IPS-18c (cell line): ENCODE measurements around the gene RPP21.

Experiments used
- H3K4me3 ChIP-seq: 2 replicates; pipeline ENCODE4 v1.7.0; 2013; ENCODE audit warnings: low read depth, mild to moderate bottlenecking, low read length, moderate library complexity; ENCODE audit not compliant: insufficient read depth
- H3K9me3 ChIP-seq: one replicate; pipeline ENCODE4 v1.6.1; 2013; ENCODE audit warnings: mild to moderate bottlenecking, low read length, moderate library complexity; ENCODE audit not compliant: control insufficient read depth, insufficient read depth

RPP21 gene

GRCh38 chr6:30344868-30345671, at the start of gene RPP21:
RPP21 (plus strand) TSS chr6:30345156; CDS start chr6:30345172, 16 bp downstream.
- Histone ChIP-seq H3K4me3 (peak within 1 kb of the TSS; percentile 91), H3K9me3 (no peaks in the 10 kb centered on the region)

GRCh38 chr6:30295837-30296236, 49.1 kb upstream of the RPP21 start:
- H3K4me3 ChIP-seq, result no peak overlapping the region
- H3K9me3 ChIP-seq, result peaks cover 2% of the 10 kb centered on the region

- peaks cover 5% of the 10 kb centered on the region for H3K9me3 ChIP-seq
- no peak overlapping the region for H3K4me3 ChIP-seq
These were observed 41.0 kb upstream of the RPP21 start for GRCh38 chr6:30304002-30304401.

- Histone ChIP-seq H3K4me3 (no peak overlapping the region), H3K9me3 (no peaks in the 10 kb centered on the region)
These were observed 33.9 kb upstream of the RPP21 start for GRCh38 chr6:30311101-30311500.

- no peak overlapping the region for H3K4me3 ChIP-seq
- H3K9me3 ChIP-seq, result no peaks in the 10 kb centered on the region
These were observed 33.3 kb upstream of the RPP21 start for GRCh38 chr6:30311671-30312070.

- Histone ChIP-seq H3K4me3 (no peak overlapping the region), H3K9me3 (no peaks in the 10 kb centered on the region)
These were observed 32.7 kb upstream of the RPP21 start for GRCh38 chr6:30312266-30312665.

- Histone ChIP-seq H3K4me3 (no peak overlapping the region), H3K9me3 (no peaks in the 10 kb centered on the region)
These were observed 32.2 kb upstream of the RPP21 start for GRCh38 chr6:30312676-30313321.

GRCh38 chr6:30315156-30315555, 29.8 kb upstream of the RPP21 start:
- H3K4me3 ChIP-seq, result no peak overlapping the region
- H3K9me3 ChIP-seq, result no peaks in the 10 kb centered on the region

- no peak overlapping the region for H3K4me3 ChIP-seq
These were observed 26.9 kb upstream of the RPP21 start for GRCh38 chr6:30317913-30318589.

GRCh38 chr6:30319146-30319835, 25.7 kb upstream of the RPP21 start:
- no peak overlapping the region for H3K4me3 ChIP-seq
- no peaks in the 10 kb centered on the region for H3K9me3 ChIP-seq

More at GRCh38 chr6:30317913-30318589, 26.9 kb upstream of the RPP21 start:
- H3K9me3 ChIP-seq, result no peaks in the 10 kb centered on the region

GRCh38 chr6:30321692-30322388, 23.1 kb upstream of the RPP21 start:
- no peak overlapping the region for H3K4me3 ChIP-seq
- no peaks in the 10 kb centered on the region for H3K9me3 ChIP-seq

- H3K9me3 ChIP-seq, result no peaks in the 10 kb centered on the region
- H3K4me3 ChIP-seq, result no peak overlapping the region
These were observed 22.1 kb upstream of the RPP21 start for GRCh38 chr6:30322527-30323501.

- Histone ChIP-seq H3K9me3 (no peaks in the 10 kb centered on the region), H3K4me3 (no peak overlapping the region)
These were observed 21.1 kb upstream of the RPP21 start for GRCh38 chr6:30323806-30324205.

GRCh38 chr6:30325150-30325872, 19.6 kb upstream of the RPP21 start:
- Histone ChIP-seq H3K4me3 (peak overlapping the region; percentile 96), H3K9me3 (no peaks in the 10 kb centered on the region)

GRCh38 chr6:30325873-30326525, 19.0 kb upstream of the RPP21 start:
- H3K9me3 ChIP-seq, result no peaks in the 10 kb centered on the region
- peak overlapping the region; percentile 96 for H3K4me3 ChIP-seq
